Measurements from ENCODE around the gene CLK2. TPM values are rescaled to one million over a fixed set of nuclear protein-coding genes. Genes with fewer than 3 reads are reported as not detected.
A peak's percentile ranks its signal among the peaks of the same experiment; 100 is the strongest.

Gene CLK2
- total RNA-seq, 2 experiments from 2014 or later, result 48.1 to 49.8 TPM

- Histone ChIP-seq H3K9me3 (ENCODE audit: control insufficient read depth in 1 of 2, insufficient read depth in 1 of 2, low read length in 2 of 2) (no peaks in the 10 kb centered on the region), H3K4me1 (ENCODE audit: insufficient read depth, low read length) (peaks cover 25% of the 10 kb centered on the region), H3K27me3 (ENCODE audit: control insufficient read depth in 1 of 2, insufficient read depth in 2 of 2, low read length in 2 of 2) (no peaks in the 10 kb centered on the region), H3K36me3 (ENCODE audit: insufficient read depth, low read length) (no peaks in the 10 kb centered on the region), H3K27ac (ENCODE audit: low read depth in 1 of 2, low read length in 2 of 2) (no peak overlapping the region), H3K4me3 (ENCODE audit: low read length) (no peak overlapping the region)
- no peaks in the 10 kb centered on the region for H3K27me3 Mint-ChIP-seq
- POLR2A ChIA-PET, result interaction anchor here (0.8 kb wide), 1 partner anchor 45 kb away, joined by 3 read pairs; no protein-coding TSS in a partner anchor
- H3K4me1 Mint-ChIP-seq (ENCODE audit: low read depth), result peaks cover 27% of the 10 kb centered on the region
- H3K9me3 Mint-ChIP-seq, result no peaks in the 10 kb centered on the region
- CTCF ChIA-PET, result interaction anchor here (1.4 to 2.1 kb wide), 4 partner anchors 28 to 44 kb away, joined by 5 to 11 read pairs (median 9); partner anchors contain the start of gene FDPS
- no peak for DNase-seq
- H3K27ac Mint-ChIP-seq, result no peak overlapping the region
- no peak for TF ChIP-seq CTCF (IDR thresholded peaks at IDR 0.05)
- peak overlapping the region; percentile 39 for H3K4me3 Mint-ChIP-seq
- no peaks in the 10 kb centered on the region for H3K36me3 Mint-ChIP-seq (ENCODE audit: low read depth)
- ATAC-seq (ENCODE audit: poor library complexity), result no peak
- intact Hi-C loops (cut with DNase I, micrococcal nuclease), result loop anchor here (2.0 to 10.0 kb wide), 4 partner anchors 16 to 776 kb away; partner anchors contain the start of genes GON4L (in 1 of the 2), LAMTOR2 (in 1 of the 2), SCAMP3 (in 1 of the 2) and SYT11 (in 1 of the 2)
Observed at GRCh38 chr1:155279268-155279667, 6.0 kb upstream of the CLK2 start.

- Mint-ChIP-seq H3K27ac (peak overlapping the region; percentile 65), H3K27me3 (no peaks in the 10 kb centered on the region), H3K4me1 (ENCODE audit: low read depth) (peaks cover 30% of the 10 kb centered on the region), H3K36me3 (ENCODE audit: low read depth) (peaks cover under 1% of the 10 kb centered on the region), H3K9me3 (no peaks in the 10 kb centered on the region), H3K4me3 (peak overlapping the region; percentile 71)
- ATAC-seq (ENCODE audit: poor library complexity), result no peak
- peak; percentile 0 for TF ChIP-seq CTCF (IDR thresholded peaks at IDR 0.05)
- ChIA-PET POLR2A (interaction anchor here (0.5 to 1.3 kb wide), 6 partner anchors 16 to 387 kb away, joined by 3 to 6 read pairs (median 4); partner anchors contain the start of genes ASH1L and SCAMP3), CTCF (interaction anchor here (1.2 to 2.1 kb wide), 5 partner anchors 27 to 72 kb away, joined by 5 to 11 read pairs (median 7); partner anchors contain the start of gene FDPS)
- peak in 1 of 14 experiments; percentile 30 for DNase-seq
- Histone ChIP-seq H3K27me3 (ENCODE audit: control insufficient read depth in 1 of 2, insufficient read depth in 2 of 2, low read length in 2 of 2) (no peaks in the 10 kb centered on the region), H3K36me3 (ENCODE audit: insufficient read depth, low read length) (no peaks in the 10 kb centered on the region), H3K4me3 (ENCODE audit: low read length) (no peak overlapping the region), H3K27ac (ENCODE audit: low read depth in 1 of 2, low read length in 2 of 2) (no peak overlapping the region), H3K9me3 (ENCODE audit: control insufficient read depth in 1 of 2, insufficient read depth in 1 of 2, low read length in 2 of 2) (no peaks in the 10 kb centered on the region), H3K4me1 (ENCODE audit: insufficient read depth, low read length) (peaks cover 27% of the 10 kb centered on the region)
- intact Hi-C loops (cut with DNase I, micrococcal nuclease), result loop anchor here (1.0 to 10.0 kb wide), 6 partner anchors 16 to 776 kb away; partner anchors contain the start of genes GON4L (in 1 of the 2), LAMTOR2 (in 1 of the 2), SCAMP3 (in 1 of the 2) and SYT11 (in 1 of the 2)
Observed at GRCh38 chr1:155278689-155279160, 5.4 kb upstream of the CLK2 start.

GRCh38 chr1:155277902-155278688 is 4.8 kb upstream of the CLK2 start:
- Histone ChIP-seq H3K4me3 (ENCODE audit: low read length) (peak overlapping the region; percentile 61), H3K27ac (ENCODE audit: low read depth in 1 of 2, low read length in 2 of 2) (peak overlapping the region; percentile 13 to 29), H3K27me3 (ENCODE audit: control insufficient read depth in 1 of 2, insufficient read depth in 2 of 2, low read length in 2 of 2) (no peaks in the 10 kb centered on the region), H3K36me3 (ENCODE audit: insufficient read depth, low read length) (no peaks in the 10 kb centered on the region), H3K9me3 (ENCODE audit: control insufficient read depth in 1 of 2, insufficient read depth in 1 of 2, low read length in 2 of 2) (no peaks in the 10 kb centered on the region), H3K4me1 (ENCODE audit: insufficient read depth, low read length) (peaks cover 31% of the 10 kb centered on the region)
- H3K27ac Mint-ChIP-seq, result peak overlapping the region; percentile 65
- TF ChIP-seq CTCF (IDR thresholded peaks at IDR 0.05), result peak; percentile 14
- intact Hi-C loops (cut with DNase I, micrococcal nuclease), result loop anchor here (1.0 to 10.0 kb wide), 6 partner anchors 15 to 777 kb away; partner anchors contain the start of genes GON4L (in 1 of the 2), LAMTOR2 (in 1 of the 2), SCAMP3 (in 1 of the 2) and SYT11 (in 1 of the 2)
- peak overlapping the region; percentile 71 for H3K4me3 Mint-ChIP-seq
- ChIA-PET CTCF (interaction anchor here (0.6 to 2.1 kb wide), 6 partner anchors 27 to 71 kb away, joined by 3 to 11 read pairs (median 6); partner anchors contain the start of gene FDPS), POLR2A (interaction anchor here (0.5 to 1.3 kb wide), 6 partner anchors 16 to 388 kb away, joined by 3 to 6 read pairs (median 4); partner anchors contain the start of genes ASH1L, FDPS and SCAMP3)
- H3K4me1 Mint-ChIP-seq (ENCODE audit: low read depth), result peaks cover 35% of the 10 kb centered on the region
- H3K27me3 Mint-ChIP-seq, result no peaks in the 10 kb centered on the region
- DNase-seq (peak; percentile 47 to 89 (median 71)), ATAC-seq (ENCODE audit: poor library complexity) (peak; percentile 70)
- peaks cover 7% of the 10 kb centered on the region for H3K36me3 Mint-ChIP-seq (ENCODE audit: low read depth)
- H3K9me3 Mint-ChIP-seq, result no peaks in the 10 kb centered on the region

Measured in CD4-positive, alpha-beta T cell (primary cell).